Smooth muscle cell (in vitro differentiated cells): ENCODE measurements around the gene COL8A2. TPM values are rescaled to one million over a fixed set of nuclear protein-coding genes. Genes with fewer than 3 reads are reported as not detected.
A peak's percentile ranks its signal among the peaks of the same experiment; 100 is the strongest.

Experiments
- DNase-seq: peaks from one replicate; lab custom pipeline; 2025; ENCODE audit not compliant: unreplicated experiment; lab: John Stamatoyannopoulos, UW
- H2AFZ ChIP-seq: fragments of 200-600 bp; sonication (generic); 2 replicates; pipeline ENCODE4 v1.6.0; 2016; ENCODE audit warnings: antibody characterized with exemption, low read depth, mild to moderate bottlenecking
- H3F3A ChIP-seq: fragments of 200-600 bp; sonication (generic); 2 replicates; pipeline ENCODE4 v1.6.0; 2017; ENCODE audit warnings: antibody characterized with exemption, low read depth
- H3K27ac ChIP-seq: fragments of 200-600 bp; sonication (generic); 2 replicates; pipeline ENCODE4 v1.5.1; 2016; ENCODE audit warnings: low read depth, mild to moderate bottlenecking
- H3K27me3 ChIP-seq: fragments of 200-600 bp; sonication (generic); 2 replicates; pipeline ENCODE4 v1.6.1; 2016; ENCODE audit warnings: low read depth, mild to moderate bottlenecking
- H3K36me3 ChIP-seq: fragments of 200-600 bp; sonication (generic); 2 replicates; pipeline ENCODE4 v1.5.1; 2016; ENCODE audit warnings: low read depth
- H3K4me1 ChIP-seq: fragments of 200-600 bp; sonication (generic); 2 replicates; pipeline ENCODE4 v1.5.1; 2016; ENCODE audit warnings: low read depth
- H3K4me2 ChIP-seq: fragments of 200-600 bp; sonication (generic); 2 replicates; pipeline ENCODE4 v1.6.0; 2016; ENCODE audit warnings: mild to moderate bottlenecking
- H3K4me3 ChIP-seq: fragments of 200-600 bp; sonication (generic); 2 replicates; pipeline ENCODE4 v1.5.1; 2016; ENCODE audit warnings: mild to moderate bottlenecking
- H3K79me2 ChIP-seq: fragments of 200-600 bp; sonication (generic); 2 replicates; pipeline ENCODE4 v1.6.0; 2016; ENCODE audit warnings: low read depth, mild to moderate bottlenecking
- H3K9ac ChIP-seq: fragments of 200-600 bp; sonication (generic); 2 replicates; pipeline ENCODE4 v1.6.0; 2016; ENCODE audit warnings: low read depth
- H3K9me3 ChIP-seq: fragments of 200-600 bp; sonication (generic); replicated peaks from 2 replicates; pipeline ENCODE4 v1.5.1; 2016; ENCODE audit warnings: low read depth
- H4K20me1 ChIP-seq: fragments of 200-600 bp; sonication (generic); 2 replicates; pipeline ENCODE4 v1.6.0; 2016; ENCODE audit warnings: low read depth
- WGBS: methylation state at CpG from one replicate; pipeline ENCODE4 v1.1.7; 2016; ENCODE audit warnings: low lambda C conversion rate; 5-methylcytosine and 5-hydroxymethylcytosine counted together
- polyA plus RNA-seq: library from polyadenylated mRNA; unstranded; fragments of >200 nt; fragmentation: Nextera tagmentation; extraction: Ambion mirVana; gene quantifications from 2 replicates; pipeline ENCODE4 v1.2.1, GENCODE V29; 2016
- total RNA-seq: library from RNA; depleted of rRNA; stranded (reverse); fragments of >200 nt; gene quantifications from 2 replicates; pipeline ENCODE4 v1.2.3, GENCODE V29; 2014
- TF ChIP-seq, protein P1 (sequence below): fragments of 200-600 bp; sonication (generic); IDR thresholded peaks from 2 replicates; pipeline ENCODE4 v1.5.1; 2017; ENCODE audit warnings: borderline replicate concordance, mild to moderate bottlenecking, antibody characterized with exemption; ENCODE audit not compliant: insufficient read depth, poor library complexity, severe bottlenecking

Gene COL8A2
- total and polyA plus RNA-seq, 2 experiments from 2014 or later: 21.7 to 59.0 TPM

DNA sequence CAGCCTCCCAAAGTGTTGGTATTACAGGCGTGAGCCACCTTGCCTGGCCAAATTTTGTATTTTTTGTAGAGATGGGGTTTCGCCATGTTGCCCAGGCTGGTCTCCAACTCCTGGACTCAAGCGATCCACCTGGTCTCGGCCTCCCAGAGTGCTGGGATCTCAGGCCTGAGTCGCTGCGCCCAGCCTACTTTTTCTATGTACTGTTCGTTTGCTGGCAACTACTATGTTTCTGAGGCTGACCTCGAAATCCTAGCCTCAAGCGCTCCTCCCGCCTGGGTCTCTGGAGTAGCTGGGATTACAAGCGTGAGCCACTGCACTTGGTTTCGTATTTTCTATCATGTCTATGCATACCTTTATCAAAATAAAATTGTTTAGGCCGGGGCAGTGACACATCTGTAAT is 41.8 kb downstream of the COL8A2 start:
- Histone ChIP-seq H3K27me3 (no peaks in the 10 kb centered on the region), H3K36me3 (no peaks in the 10 kb centered on the region), H3K4me3 (no peak overlapping the region), H3K4me2 (peak overlapping the region; percentile 98), H2AFZ (no peak overlapping the region), H3K9me3 (no peaks in the 10 kb centered on the region), H3K79me2 (no peaks in the 10 kb centered on the region), H3K27ac (no peak overlapping the region), H3F3A (no peaks in the 10 kb centered on the region), H3K9ac (no peak overlapping the region), H3K4me1 (peaks cover 15% of the 10 kb centered on the region), H4K20me1 (no peaks in the 10 kb centered on the region)
- WGBS: 92% methylated on average over 13 of the region's 13 CpGs
- no peak for DNase-seq
- TF ChIP-seq, protein P1, sequence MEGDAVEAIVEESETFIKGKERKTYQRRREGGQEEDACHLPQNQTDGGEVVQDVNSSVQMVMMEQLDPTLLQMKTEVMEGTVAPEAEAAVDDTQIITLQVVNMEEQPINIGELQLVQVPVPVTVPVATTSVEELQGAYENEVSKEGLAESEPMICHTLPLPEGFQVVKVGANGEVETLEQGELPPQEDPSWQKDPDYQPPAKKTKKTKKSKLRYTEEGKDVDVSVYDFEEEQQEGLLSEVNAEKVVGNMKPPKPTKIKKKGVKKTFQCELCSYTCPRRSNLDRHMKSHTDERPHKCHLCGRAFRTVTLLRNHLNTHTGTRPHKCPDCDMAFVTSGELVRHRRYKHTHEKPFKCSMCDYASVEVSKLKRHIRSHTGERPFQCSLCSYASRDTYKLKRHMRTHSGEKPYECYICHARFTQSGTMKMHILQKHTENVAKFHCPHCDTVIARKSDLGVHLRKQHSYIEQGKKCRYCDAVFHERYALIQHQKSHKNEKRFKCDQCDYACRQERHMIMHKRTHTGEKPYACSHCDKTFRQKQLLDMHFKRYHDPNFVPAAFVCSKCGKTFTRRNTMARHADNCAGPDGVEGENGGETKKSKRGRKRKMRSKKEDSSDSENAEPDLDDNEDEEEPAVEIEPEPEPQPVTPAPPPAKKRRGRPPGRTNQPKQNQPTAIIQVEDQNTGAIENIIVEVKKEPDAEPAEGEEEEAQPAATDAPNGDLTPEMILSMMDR: no peak

DNA sequence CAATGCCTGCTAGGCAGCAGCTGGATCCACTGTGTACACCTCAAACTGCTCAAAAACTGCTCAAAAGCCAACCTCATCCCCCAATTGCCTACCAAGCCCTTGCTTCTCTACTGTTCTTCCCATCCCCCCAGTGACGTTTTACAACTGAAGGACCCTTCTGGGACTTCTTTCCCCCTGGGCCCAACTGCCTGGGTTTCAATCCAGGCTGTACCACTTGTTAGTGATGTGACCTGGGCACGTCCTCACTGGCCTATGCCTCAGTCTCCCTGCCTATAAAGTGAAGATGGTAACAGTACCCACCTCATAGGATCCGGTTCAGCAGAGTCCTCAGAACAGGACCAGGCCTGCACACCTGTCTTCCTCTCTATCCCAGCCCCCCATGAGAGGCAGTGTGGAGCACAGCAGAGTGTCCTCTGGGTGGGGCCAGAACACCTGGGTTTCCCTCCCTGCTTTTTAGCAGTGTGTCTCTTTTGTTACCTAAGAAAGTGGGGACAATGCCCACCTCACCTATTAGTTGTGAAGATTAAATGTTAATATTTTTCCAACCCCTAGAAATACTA is 43.0 kb downstream of the COL8A2 start:
- Histone ChIP-seq H3K4me3 (no peak overlapping the region), H3K4me1 (peaks cover 13% of the 10 kb centered on the region), H3K9ac (no peak overlapping the region), H3K36me3 (no peaks in the 10 kb centered on the region), H3K27me3 (no peaks in the 10 kb centered on the region), H3K9me3 (no peaks in the 10 kb centered on the region), H2AFZ (no peak overlapping the region), H3K4me2 (no peak overlapping the region), H3F3A (no peaks in the 10 kb centered on the region), H4K20me1 (no peaks in the 10 kb centered on the region), H3K79me2 (no peaks in the 10 kb centered on the region), H3K27ac (no peak overlapping the region)
- 82% methylated on average over 3 of the region's 3 CpGs for WGBS
- TF ChIP-seq, protein P1: no peak
- DNase-seq: no peak

DNA sequence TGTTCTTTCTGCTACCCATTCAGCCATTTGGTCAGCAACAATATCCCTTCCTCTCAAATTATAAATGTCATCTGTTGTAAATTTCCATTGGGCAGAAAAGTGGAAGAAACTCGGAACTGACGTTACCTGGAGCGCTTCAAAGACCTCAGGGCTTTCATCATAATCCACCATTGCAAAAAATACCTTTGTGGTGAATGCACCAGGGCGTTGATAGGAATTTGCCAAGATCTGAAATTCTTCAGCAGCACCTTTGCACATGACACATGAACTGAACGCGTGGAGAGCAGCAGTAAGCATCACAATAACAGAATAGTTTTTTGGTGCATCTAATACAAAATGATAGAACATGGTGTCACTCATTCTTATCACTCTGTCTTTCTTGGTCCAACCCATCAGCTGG is 44.2 kb downstream of the COL8A2 start:
- H3K27me3 ChIP-seq: no peaks in the 10 kb centered on the region
- peaks cover 13% of the 10 kb centered on the region for H3K4me1 ChIP-seq
- H3K4me2 ChIP-seq: no peak overlapping the region
- WGBS: 74% methylated on average over 6 of the region's 6 CpGs
- DNase-seq: no peak
- peak overlapping the region; percentile 52 for H3K27ac ChIP-seq
- TF ChIP-seq, protein P1: no peak
- no peaks in the 10 kb centered on the region for H3K36me3 ChIP-seq
- H3K9me3 ChIP-seq: no peaks in the 10 kb centered on the region
- H3K4me3 ChIP-seq: no peak overlapping the region
- H2AFZ ChIP-seq: no peak overlapping the region
- no peaks in the 10 kb centered on the region for H3K79me2 ChIP-seq
- H4K20me1 ChIP-seq: no peaks in the 10 kb centered on the region
- no peak overlapping the region for H3K9ac ChIP-seq
- no peaks in the 10 kb centered on the region for H3F3A ChIP-seq

DNA sequence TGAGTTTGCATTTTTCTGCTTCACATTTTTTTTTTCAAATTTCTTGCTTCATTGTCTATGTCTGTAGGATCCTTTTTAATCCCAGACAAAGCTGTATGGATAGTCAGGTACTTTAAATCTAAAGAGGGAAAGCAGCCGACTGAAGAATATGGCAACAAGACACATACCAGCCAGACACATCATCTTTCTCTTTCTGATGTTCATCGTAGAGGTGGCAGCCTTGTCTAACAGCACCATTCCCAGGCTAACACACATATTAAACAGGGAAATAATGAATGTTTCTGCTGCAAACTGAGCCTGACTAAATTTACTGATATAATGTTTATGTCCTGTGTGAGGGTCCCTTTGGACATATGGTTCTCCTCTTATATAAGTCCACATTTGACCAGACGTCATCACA is 44.8 kb downstream of the COL8A2 start:
- Histone ChIP-seq H3K79me2 (no peaks in the 10 kb centered on the region), H3K4me3 (no peak overlapping the region), H4K20me1 (no peaks in the 10 kb centered on the region), H3K9me3 (no peaks in the 10 kb centered on the region), H3K4me2 (no peak overlapping the region), H3K36me3 (no peaks in the 10 kb centered on the region), H3F3A (no peaks in the 10 kb centered on the region), H3K27ac (peak overlapping the region; percentile 52), H3K27me3 (no peaks in the 10 kb centered on the region), H2AFZ (no peak overlapping the region), H3K4me1 (peaks cover 13% of the 10 kb centered on the region), H3K9ac (no peak overlapping the region)
- WGBS: 62% methylated on average over 3 of the region's 3 CpGs
- TF ChIP-seq, protein P1: no peak
- DNase-seq: no peak
